ENCODE measurements around the gene EDN1. TPM values are rescaled to one million over a fixed set of nuclear protein-coding genes. Genes with fewer than 3 reads are reported as not detected.

EDN1 gene
- polyA plus RNA-seq: 1 to 10 TPM; 1.5 to 2.2 TPM

DNA sequence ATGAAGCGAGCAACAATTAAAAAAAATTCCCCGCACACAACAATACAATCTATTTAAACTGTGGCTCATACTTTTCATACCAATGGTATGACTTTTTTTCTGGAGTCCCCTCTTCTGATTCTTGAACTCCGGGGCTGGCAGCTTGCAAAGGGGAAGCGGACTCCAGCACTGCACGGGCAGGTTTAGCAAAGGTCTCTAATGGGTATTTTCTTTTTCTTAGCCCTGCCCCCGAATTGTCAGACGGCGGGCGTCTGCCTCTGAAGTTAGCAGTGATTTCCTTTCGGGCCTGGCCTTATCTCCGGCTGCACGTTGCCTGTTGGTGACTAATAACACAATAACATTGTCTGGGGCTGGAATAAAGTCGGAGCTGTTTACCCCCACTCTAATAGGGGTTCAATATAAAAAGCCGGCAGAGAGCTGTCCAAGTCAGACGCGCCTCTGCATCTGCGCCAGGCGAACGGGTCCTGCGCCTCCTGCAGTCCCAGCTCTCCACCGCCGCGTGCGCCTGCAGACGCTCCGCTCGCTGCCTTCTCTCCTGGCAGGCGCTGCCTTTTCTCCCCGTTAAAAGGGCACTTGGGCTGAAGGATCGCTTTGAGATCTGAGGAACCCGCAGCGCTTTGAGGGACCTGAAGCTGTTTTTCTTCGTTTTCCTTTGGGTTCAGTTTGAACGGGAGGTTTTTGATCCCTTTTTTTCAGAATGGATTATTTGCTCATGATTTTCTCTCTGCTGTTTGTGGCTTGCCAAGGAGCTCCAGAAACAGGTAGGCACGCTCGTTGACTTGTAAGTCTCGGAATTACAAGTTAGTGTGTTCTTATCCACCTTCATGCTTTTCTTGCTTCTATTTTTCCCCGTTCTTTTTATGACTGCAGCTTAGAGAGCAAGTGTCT, at the start of gene EDN1:
EDN1 (plus strand) TSS at position 429 of the 888 bp plus-strand sequence; CDS start at position 698, 269 bp downstream.
- H3K27ac ChIP-seq (ENCODE audit: low read depth in 2 of 2, low read length in 1 of 2): peak within 1 kb of the TSS; percentile 11 to 18
- 1% methylated on average over 38 of the region's 38 CpGs for WGBS, 2 donors
- H3K27me3 ChIP-seq (ENCODE audit: control insufficient read depth in 1 of 2, insufficient read depth in 2 of 2, low read length in 2 of 2): no peaks in the 10 kb centered on the region

DNA sequence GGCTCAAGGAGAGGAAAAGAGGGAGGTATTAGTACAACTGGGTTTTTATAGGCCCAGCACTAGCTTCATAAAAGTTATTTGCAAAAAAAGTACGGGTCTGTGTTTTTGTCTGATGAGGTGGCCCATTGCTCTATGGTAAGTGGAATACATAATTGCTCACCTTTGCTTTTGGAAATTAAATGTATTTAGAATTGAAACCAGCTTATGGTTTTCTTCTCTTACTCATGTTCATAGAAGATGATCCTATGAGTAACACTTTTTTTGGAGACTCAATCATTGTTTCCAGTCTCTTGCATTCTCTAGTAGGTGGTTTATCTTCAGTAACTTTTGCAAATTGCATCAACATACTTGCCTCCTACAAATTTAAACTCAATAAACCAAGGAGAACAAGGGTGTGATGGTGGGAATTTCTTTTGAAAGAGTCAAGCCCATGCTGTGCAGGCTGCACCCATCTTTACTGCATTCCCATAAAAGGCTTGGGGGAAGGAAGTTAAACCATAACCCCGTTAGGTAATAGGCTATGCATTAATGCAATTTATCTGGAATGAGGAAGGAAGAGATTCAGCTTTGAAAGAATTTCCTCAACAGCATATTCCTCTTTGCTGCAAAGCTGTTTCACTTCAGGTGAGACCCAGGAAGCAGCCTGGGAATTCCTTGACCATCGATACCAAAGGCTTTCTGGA, 48.5 kb upstream of the EDN1 start:
- Histone ChIP-seq H3K27ac (ENCODE audit: low read depth in 2 of 2, low read length in 1 of 2) (no peak overlapping the region), H3K4me3 (ENCODE audit: low read depth in 1 of 2, low read length in 2 of 2) (no peak overlapping the region), H3K4me1 (ENCODE audit: control insufficient read depth in 2 of 2, insufficient read depth in 2 of 2, low read length in 1 of 2) (no peaks in the 10 kb centered on the region), H3K36me3 (ENCODE audit: control insufficient read depth in 2 of 2, insufficient read depth in 2 of 2, low read length in 1 of 2) (no peaks in the 10 kb centered on the region), H3K27me3 (ENCODE audit: control insufficient read depth in 1 of 2, insufficient read depth in 2 of 2, low read length in 2 of 2) (no peaks in the 10 kb centered on the region), H3K9me3 (ENCODE audit: control insufficient read depth in 2 of 2, insufficient read depth in 1 of 2, low read depth in 1 of 2, low read length in 1 of 2) (no peaks in the 10 kb centered on the region)
- 72 to 74% methylated on average over 3 of the region's 3 CpGs for WGBS, 2 donors

More for the DNA sequence above, at the start of gene EDN1:
- Histone ChIP-seq H3K36me3 (ENCODE audit: control insufficient read depth in 2 of 2, insufficient read depth in 2 of 2, low read length in 1 of 2) (no peaks in the 10 kb centered on the region), H3K4me3 (ENCODE audit: low read depth in 1 of 2, low read length in 2 of 2) (peak within 1 kb of the TSS; percentile 31 to 32), H3K4me1 (ENCODE audit: control insufficient read depth in 2 of 2, insufficient read depth in 2 of 2, low read length in 1 of 2) (no peaks in the 10 kb centered on the region), H3K9me3 (ENCODE audit: control insufficient read depth in 2 of 2, insufficient read depth in 1 of 2, low read depth in 1 of 2, low read length in 1 of 2) (no peaks in the 10 kb centered on the region)

DNA sequence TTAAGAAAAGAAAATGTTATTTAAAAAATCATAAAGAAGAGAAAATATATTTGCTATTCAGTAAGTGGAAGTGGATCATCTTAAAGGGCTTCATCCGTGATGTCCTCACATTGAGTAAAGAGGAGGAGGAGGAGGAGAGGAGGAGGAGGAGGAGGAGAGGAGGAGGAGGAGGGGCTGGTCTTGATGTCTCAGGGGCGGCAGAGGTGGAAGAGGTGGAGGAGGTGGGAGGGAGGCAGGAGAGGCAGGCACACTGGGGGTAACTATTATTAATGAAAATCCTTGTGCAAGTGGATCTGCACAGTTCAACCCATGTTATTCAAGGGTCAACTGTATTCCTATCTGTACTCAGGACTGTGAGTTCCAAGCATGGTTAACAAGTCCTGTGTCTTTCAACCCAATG, 47.0 kb upstream of the EDN1 start:
- H3K9me3 ChIP-seq (ENCODE audit: control insufficient read depth in 2 of 2, insufficient read depth in 1 of 2, low read depth in 1 of 2, low read length in 1 of 2): no peaks in the 10 kb centered on the region
- WGBS, 2 donors: 92 to 95% methylated on average over 2 of the region's 2 CpGs

DNA sequence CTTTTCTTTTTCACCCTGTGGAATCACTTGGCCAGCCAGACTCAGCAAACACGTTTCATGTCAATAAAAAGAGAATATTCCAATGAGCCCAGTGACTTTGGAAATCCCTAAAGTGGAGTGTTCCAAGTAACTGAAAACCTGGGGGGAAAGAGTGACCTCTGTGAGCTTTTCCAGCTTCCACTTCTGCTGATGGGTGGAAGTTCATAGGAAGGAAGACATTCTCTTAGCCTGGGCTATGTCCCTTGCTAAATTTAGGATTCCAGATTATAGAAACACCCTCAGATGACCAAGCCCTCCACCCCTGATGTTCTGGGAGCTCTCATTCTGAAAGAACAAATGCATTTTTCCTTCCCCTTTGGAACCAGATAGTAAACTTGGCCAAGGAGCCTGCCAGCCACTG, 44.8 kb upstream of the EDN1 start:
- 42 to 45% methylated on average over 1 of the region's 1 CpG for WGBS, 2 donors
- no peaks in the 10 kb centered on the region for H3K4me1 ChIP-seq (ENCODE audit: control insufficient read depth in 2 of 2, insufficient read depth in 2 of 2, low read length in 1 of 2)
- no peaks in the 10 kb centered on the region for H3K36me3 ChIP-seq (ENCODE audit: control insufficient read depth in 2 of 2, insufficient read depth in 2 of 2, low read length in 1 of 2)

More for the DNA sequence above, 47.0 kb upstream of the EDN1 start:
- no peaks in the 10 kb centered on the region for H3K4me1 ChIP-seq (ENCODE audit: control insufficient read depth in 2 of 2, insufficient read depth in 2 of 2, low read length in 1 of 2)
- no peak overlapping the region for H3K27ac ChIP-seq (ENCODE audit: low read depth in 2 of 2, low read length in 1 of 2)
- no peaks in the 10 kb centered on the region for H3K36me3 ChIP-seq (ENCODE audit: control insufficient read depth in 2 of 2, insufficient read depth in 2 of 2, low read length in 1 of 2)
- no peak overlapping the region for H3K4me3 ChIP-seq (ENCODE audit: low read depth in 1 of 2, low read length in 2 of 2)
- H3K27me3 ChIP-seq (ENCODE audit: control insufficient read depth in 1 of 2, insufficient read depth in 2 of 2, low read length in 2 of 2): no peaks in the 10 kb centered on the region

DNA sequence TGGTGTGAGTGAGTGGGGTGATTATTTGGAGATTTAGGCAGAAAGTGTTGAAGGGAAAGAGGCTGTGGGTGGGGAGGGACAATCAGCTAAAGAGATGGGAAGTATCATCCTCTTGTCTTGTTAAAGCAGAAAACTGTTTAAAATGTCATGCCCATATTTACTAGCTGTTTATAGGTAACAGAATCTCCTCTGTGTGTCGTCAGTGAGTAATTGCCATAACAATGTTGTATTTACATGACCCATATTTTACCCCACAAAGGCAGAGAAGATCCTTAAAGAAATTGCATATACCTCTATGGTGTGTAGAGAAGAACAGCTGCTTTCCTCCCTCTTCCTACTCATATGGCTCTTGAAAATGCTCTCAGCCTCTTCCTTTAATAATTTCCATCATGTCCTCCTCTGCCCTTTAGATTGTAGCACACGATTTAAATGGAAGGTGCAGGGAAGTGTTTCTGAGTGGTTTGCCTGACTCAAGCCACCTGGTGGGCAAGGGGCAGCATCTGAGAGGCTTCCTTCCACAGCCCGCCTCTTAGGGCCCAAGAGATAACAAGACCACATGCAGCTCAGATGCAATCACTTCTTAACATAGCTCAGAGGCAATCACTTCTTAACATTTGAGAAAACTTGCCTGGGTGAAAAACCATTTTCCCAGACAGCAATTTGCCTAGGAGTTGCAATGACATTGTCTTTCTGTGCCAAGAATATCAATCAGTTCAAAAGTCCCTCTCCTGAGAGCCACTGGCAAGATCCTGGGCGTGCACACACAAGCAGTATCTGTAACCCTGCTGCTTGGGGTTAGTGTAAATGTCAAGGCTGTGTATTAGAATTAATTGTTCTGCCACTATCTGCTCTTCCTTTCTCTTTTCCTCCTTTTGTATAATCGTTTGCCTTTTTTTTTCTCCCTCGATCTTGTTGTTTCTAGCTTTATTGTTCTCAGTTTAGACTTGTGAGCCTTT, 44.1 kb upstream of the EDN1 start:
- no peak overlapping the region for H3K27ac ChIP-seq (ENCODE audit: low read depth in 2 of 2, low read length in 1 of 2)
- no peaks in the 10 kb centered on the region for H3K27me3 ChIP-seq (ENCODE audit: control insufficient read depth in 1 of 2, insufficient read depth in 2 of 2, low read length in 2 of 2)
- no peak overlapping the region for H3K4me3 ChIP-seq (ENCODE audit: low read depth in 1 of 2, low read length in 2 of 2)
- no peaks in the 10 kb centered on the region for H3K36me3 ChIP-seq (ENCODE audit: control insufficient read depth in 2 of 2, insufficient read depth in 2 of 2, low read length in 1 of 2)
- no peaks in the 10 kb centered on the region for H3K4me1 ChIP-seq (ENCODE audit: control insufficient read depth in 2 of 2, insufficient read depth in 2 of 2, low read length in 1 of 2)
- no peaks in the 10 kb centered on the region for H3K9me3 ChIP-seq (ENCODE audit: control insufficient read depth in 2 of 2, insufficient read depth in 1 of 2, low read depth in 1 of 2, low read length in 1 of 2)
- 44 to 50% methylated on average over 6 of the region's 6 CpGs for WGBS, 2 donors

More for the DNA sequence above, 44.8 kb upstream of the EDN1 start:
- no peak overlapping the region for H3K27ac ChIP-seq (ENCODE audit: low read depth in 2 of 2, low read length in 1 of 2)
- no peaks in the 10 kb centered on the region for H3K27me3 ChIP-seq (ENCODE audit: control insufficient read depth in 1 of 2, insufficient read depth in 2 of 2, low read length in 2 of 2)
- H3K4me3 ChIP-seq (ENCODE audit: low read depth in 1 of 2, low read length in 2 of 2): no peak overlapping the region
- no peaks in the 10 kb centered on the region for H3K9me3 ChIP-seq (ENCODE audit: control insufficient read depth in 2 of 2, insufficient read depth in 1 of 2, low read depth in 1 of 2, low read length in 1 of 2)

DNA sequence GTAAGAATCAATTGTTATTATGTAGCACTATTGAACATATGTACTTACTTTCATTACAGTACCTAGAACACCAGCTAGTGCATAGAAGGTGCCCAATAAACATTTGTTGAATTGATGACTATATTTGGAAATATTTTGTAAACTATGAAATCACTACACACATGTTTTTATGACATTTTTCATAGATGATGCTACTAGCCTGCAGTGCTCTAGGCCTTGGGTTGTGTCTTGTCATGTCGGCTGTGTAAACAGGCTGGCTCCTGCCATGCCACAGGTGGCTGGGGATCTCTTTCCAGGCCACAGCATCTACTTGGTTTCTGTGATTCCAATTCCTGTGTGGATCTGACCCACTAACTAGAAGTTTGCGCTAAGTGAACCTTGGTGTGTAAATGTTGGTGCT, 43.3 kb upstream of the EDN1 start:
- Histone ChIP-seq H3K4me1 (ENCODE audit: control insufficient read depth in 2 of 2, insufficient read depth in 2 of 2, low read length in 1 of 2) (no peaks in the 10 kb centered on the region), H3K9me3 (ENCODE audit: control insufficient read depth in 2 of 2, insufficient read depth in 1 of 2, low read depth in 1 of 2, low read length in 1 of 2) (no peaks in the 10 kb centered on the region), H3K4me3 (ENCODE audit: low read depth in 1 of 2, low read length in 2 of 2) (no peak overlapping the region), H3K27me3 (ENCODE audit: control insufficient read depth in 1 of 2, insufficient read depth in 2 of 2, low read length in 2 of 2) (no peaks in the 10 kb centered on the region), H3K36me3 (ENCODE audit: control insufficient read depth in 2 of 2, insufficient read depth in 2 of 2, low read length in 1 of 2) (no peaks in the 10 kb centered on the region), H3K27ac (ENCODE audit: low read depth in 2 of 2, low read length in 1 of 2) (no peak overlapping the region)
- WGBS, 2 donors: 78 to 93% methylated on average over 2 of the region's 2 CpGs

DNA sequence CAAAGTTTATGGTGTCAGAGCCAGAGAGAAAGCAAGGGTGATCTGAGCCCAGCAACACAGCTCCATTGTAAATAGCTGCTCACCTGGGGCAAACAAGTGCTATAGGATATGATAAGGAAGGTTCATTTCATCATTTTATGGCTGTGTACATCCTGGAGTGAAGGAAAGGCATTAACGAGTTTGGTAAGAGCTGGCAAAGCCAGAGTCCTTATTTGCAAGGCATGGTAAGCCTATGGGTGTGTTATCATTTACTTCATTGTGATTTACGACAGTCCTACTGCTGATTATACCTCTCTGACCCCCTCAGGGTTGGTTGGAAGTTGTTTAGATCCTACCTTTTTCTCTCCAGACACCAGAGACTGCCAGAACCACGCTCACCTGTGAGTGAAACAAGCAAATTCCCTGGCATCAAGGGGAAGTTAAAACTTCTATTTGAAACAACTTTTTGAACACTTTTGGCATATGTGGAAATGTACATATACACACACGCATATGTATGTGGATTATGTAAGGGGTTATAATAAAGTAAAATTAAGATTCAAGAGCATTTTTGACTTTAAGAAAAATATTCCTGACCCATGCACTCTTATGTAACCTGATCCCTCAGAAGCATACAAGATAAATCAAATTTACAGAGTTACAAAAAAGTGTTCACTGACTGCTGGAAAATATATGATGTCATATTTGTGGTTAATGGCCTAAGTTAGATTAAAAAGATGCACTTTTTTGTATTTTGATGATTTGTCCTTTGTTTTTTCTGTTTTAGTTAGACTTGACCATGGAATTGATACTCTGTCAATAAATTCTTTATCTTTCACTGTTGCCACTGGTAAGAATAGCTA, 40.4 kb upstream of the EDN1 start:
- WGBS, 2 donors: 48 to 56% methylated on average over 4 of the region's 4 CpGs
- Histone ChIP-seq H3K4me1 (ENCODE audit: control insufficient read depth in 2 of 2, insufficient read depth in 2 of 2, low read length in 1 of 2) (no peaks in the 10 kb centered on the region), H3K9me3 (ENCODE audit: control insufficient read depth in 2 of 2, insufficient read depth in 1 of 2, low read depth in 1 of 2, low read length in 1 of 2) (no peaks in the 10 kb centered on the region), H3K27ac (ENCODE audit: low read depth in 2 of 2, low read length in 1 of 2) (no peak overlapping the region), H3K4me3 (ENCODE audit: low read depth in 1 of 2, low read length in 2 of 2) (no peak overlapping the region), H3K27me3 (ENCODE audit: control insufficient read depth in 1 of 2, insufficient read depth in 2 of 2, low read length in 2 of 2) (no peaks in the 10 kb centered on the region), H3K36me3 (ENCODE audit: control insufficient read depth in 2 of 2, insufficient read depth in 2 of 2, low read length in 1 of 2) (no peaks in the 10 kb centered on the region)

DNA sequence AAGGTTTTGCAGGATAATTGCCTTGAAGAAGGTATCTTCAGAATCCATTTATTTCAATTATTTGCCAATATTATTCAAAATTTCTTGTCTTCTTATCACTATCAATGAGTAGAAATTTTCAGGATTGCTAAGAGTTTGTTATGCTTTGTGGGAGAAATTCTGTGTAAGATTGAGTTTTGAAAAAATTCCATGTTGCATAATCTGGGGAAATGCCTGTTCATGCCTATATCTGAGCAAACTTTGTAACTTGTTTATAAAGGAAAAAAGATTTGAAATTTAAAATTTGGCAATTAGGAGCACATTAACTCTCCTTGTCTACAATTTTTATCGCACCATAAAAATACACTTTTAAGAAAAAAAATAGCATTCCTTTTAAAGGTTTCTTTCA, 39.8 kb upstream of the EDN1 start:
- H3K27ac ChIP-seq (ENCODE audit: low read depth in 2 of 2, low read length in 1 of 2): no peak overlapping the region
- 58 to 63% methylated on average over 1 of the region's 1 CpG for WGBS, 2 donors
- H3K9me3 ChIP-seq (ENCODE audit: control insufficient read depth in 2 of 2, insufficient read depth in 1 of 2, low read depth in 1 of 2, low read length in 1 of 2): no peaks in the 10 kb centered on the region
- H3K27me3 ChIP-seq (ENCODE audit: control insufficient read depth in 1 of 2, insufficient read depth in 2 of 2, low read length in 2 of 2): no peaks in the 10 kb centered on the region
- H3K4me1 ChIP-seq (ENCODE audit: control insufficient read depth in 2 of 2, insufficient read depth in 2 of 2, low read length in 1 of 2): no peaks in the 10 kb centered on the region
- H3K36me3 ChIP-seq (ENCODE audit: control insufficient read depth in 2 of 2, insufficient read depth in 2 of 2, low read length in 1 of 2): no peaks in the 10 kb centered on the region
- no peak overlapping the region for H3K4me3 ChIP-seq (ENCODE audit: low read depth in 1 of 2, low read length in 2 of 2)

Measured in esophagus (tissue), 2 donors.